Measurements from ENCODE around the gene MXD4.

- TF ChIP-seq CTCF (IDR thresholded peaks at IDR 0.05) (no peak), POLR2A (IDR thresholded peaks at IDR 0.05) (no peak)
Observed at GRCh38 chr4:2253160-2254084, 8.5 kb downstream of the MXD4 start.

Measured in adrenal gland (tissue), 5 donors.